MCF 10A (cell line): ENCODE data around the gene UBC. TPM values are rescaled to one million over a fixed set of nuclear protein-coding genes. Genes with fewer than 3 reads are reported as not detected.
A peak's percentile ranks its signal among the peaks of the same experiment; 100 is the strongest.

Experiments used
- BruUV-seq: library from RNA; stranded (reverse); fragments of 400-500 nt; replicated peaks from 2 replicates; lab custom pipeline; 2021; lab: Mats Ljungman, UMichigan
- CTCF ChIA-PET: fragments of 300-600 bp; sonication (Branson Sonifier 250); formaldehyde crosslinking; extraction: SDS; loops from one replicate; lab custom pipeline; 2021; ENCODE audit warnings: antibody characterized with exemption, inconsistent platforms; lab: Yijun Ruan, JAX
- POLR2A ChIA-PET: fragments of 300-600, 350-650 bp; sonication (Branson Sonifier 250); formaldehyde crosslinking; extraction: SDS; loops from one replicate; lab custom pipeline; 2020; ENCODE audit warnings: antibody characterized with exemption, inconsistent platforms; lab: Yijun Ruan, JAX
- DNase-seq: peaks from one replicate; pipeline ENCODE4 v3.0.0-alpha.2; 2018; ENCODE audit not compliant: unreplicated experiment
- H3K27ac Mint-ChIP-seq: one replicate; pipeline ENCODE4 v1.8.0; 2022; ENCODE audit warnings: mild to moderate bottlenecking, low read depth, mixed read lengths; ENCODE audit not compliant: unreplicated experiment
- H3K27me3 Mint-ChIP-seq: one replicate; pipeline ENCODE4 v1.8.0; 2022; ENCODE audit warnings: mixed read lengths; ENCODE audit not compliant: insufficient read depth, unreplicated experiment
- H3K36me3 Mint-ChIP-seq: one replicate; pipeline ENCODE4 v1.8.0; 2022; ENCODE audit warnings: mild to moderate bottlenecking, moderate library complexity, mixed read lengths; ENCODE audit not compliant: insufficient read depth, unreplicated experiment
- H3K4me1 Mint-ChIP-seq: one replicate; pipeline ENCODE4 v1.8.0; 2022; ENCODE audit warnings: mixed read lengths; ENCODE audit not compliant: insufficient read depth, unreplicated experiment
- H3K4me3 Mint-ChIP-seq: one replicate; pipeline ENCODE4 v1.8.0; 2022; ENCODE audit warnings: mild to moderate bottlenecking, moderate library complexity, mixed read lengths; ENCODE audit not compliant: unreplicated experiment
- H3K9me3 Mint-ChIP-seq: one replicate; pipeline ENCODE4 v1.8.0; 2022; ENCODE audit warnings: mixed read lengths; ENCODE audit not compliant: unreplicated experiment
- intact Hi-C: fragments of 100-400 bp; cut with micrococcal nuclease; formaldehyde crosslinking; loops from 2 replicates; pipeline ENCODE4 v1.14.1; 2022
- total RNA-seq: library from RNA; stranded (reverse); gene quantifications from 2 replicates; pipeline ENCODE4 v1.2.3, GENCODE V29; 2022
- TF ChIP-seq, protein P1 (sequence below): fragments of 200-600 bp; IDR thresholded peaks from one replicate; pipeline ENCODE4 v1.8.0; 2022; ENCODE audit warnings: antibody characterized with exemption, mild to moderate bottlenecking; ENCODE audit not compliant: unreplicated experiment

Gene UBC
- total RNA-seq, 1 experiment from 2014 or later: 1,485 TPM

DNA sequence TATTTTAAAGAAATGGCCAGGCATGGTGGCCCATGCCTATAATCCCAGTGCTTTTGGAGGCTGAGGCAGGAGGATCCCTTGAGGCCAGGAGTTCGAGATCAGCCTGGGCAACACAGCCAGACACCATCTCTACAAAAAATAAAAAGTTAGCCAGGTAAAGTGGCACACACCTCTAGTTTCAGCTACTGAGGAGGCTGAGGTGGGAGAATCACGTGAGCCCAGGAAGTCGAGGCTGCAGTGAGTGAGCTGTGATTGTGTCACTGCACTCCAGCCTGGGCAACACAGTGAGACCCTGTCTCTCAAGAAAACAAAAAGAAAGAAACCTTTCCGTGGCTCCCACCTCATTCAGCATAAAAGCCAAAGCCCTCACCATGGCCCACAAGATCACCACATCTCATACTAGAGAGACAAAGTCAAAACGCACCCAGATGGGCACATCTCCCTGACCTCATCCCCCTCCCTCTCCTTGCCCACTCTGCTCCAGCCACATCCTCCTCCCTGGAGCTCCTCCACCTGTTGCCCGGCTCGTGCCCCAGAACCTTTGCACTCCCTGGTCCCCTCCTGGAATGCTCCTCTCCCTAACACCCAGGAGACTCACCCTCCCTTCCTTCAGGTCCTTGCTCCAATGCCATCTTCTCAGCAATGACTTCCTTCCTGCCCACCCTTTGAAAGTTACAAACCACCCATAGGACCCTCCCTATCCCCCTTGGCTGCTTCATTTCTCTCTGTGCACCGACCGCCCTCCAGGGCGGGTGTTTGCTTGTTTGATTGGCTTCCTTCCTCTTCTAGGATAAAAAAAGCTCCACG lies 46.0 kb downstream of the UBC start:
- peaks cover 10% of the 10 kb centered on the region for H3K36me3 Mint-ChIP-seq
- H3K27ac Mint-ChIP-seq: no peak overlapping the region
- H3K27me3 Mint-ChIP-seq: no peaks in the 10 kb centered on the region
- TF ChIP-seq, protein P1, sequence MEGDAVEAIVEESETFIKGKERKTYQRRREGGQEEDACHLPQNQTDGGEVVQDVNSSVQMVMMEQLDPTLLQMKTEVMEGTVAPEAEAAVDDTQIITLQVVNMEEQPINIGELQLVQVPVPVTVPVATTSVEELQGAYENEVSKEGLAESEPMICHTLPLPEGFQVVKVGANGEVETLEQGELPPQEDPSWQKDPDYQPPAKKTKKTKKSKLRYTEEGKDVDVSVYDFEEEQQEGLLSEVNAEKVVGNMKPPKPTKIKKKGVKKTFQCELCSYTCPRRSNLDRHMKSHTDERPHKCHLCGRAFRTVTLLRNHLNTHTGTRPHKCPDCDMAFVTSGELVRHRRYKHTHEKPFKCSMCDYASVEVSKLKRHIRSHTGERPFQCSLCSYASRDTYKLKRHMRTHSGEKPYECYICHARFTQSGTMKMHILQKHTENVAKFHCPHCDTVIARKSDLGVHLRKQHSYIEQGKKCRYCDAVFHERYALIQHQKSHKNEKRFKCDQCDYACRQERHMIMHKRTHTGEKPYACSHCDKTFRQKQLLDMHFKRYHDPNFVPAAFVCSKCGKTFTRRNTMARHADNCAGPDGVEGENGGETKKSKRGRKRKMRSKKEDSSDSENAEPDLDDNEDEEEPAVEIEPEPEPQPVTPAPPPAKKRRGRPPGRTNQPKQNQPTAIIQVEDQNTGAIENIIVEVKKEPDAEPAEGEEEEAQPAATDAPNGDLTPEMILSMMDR: no peak
- H3K9me3 Mint-ChIP-seq: no peaks in the 10 kb centered on the region
- no TSS peak for BruUV-seq
- intact Hi-C loops: no loop called here
- no peak for DNase-seq
- H3K4me1 Mint-ChIP-seq: peaks cover 19% of the 10 kb centered on the region
- CTCF ChIA-PET: interaction anchor here (0.6 to 1.0 kb wide), 3 partner anchors 10 to 30 kb away, joined by 3 to 5 read pairs (median 4); no protein-coding TSS in a partner anchor
- no peak overlapping the region for H3K4me3 Mint-ChIP-seq
- POLR2A ChIA-PET: no interaction called here

DNA sequence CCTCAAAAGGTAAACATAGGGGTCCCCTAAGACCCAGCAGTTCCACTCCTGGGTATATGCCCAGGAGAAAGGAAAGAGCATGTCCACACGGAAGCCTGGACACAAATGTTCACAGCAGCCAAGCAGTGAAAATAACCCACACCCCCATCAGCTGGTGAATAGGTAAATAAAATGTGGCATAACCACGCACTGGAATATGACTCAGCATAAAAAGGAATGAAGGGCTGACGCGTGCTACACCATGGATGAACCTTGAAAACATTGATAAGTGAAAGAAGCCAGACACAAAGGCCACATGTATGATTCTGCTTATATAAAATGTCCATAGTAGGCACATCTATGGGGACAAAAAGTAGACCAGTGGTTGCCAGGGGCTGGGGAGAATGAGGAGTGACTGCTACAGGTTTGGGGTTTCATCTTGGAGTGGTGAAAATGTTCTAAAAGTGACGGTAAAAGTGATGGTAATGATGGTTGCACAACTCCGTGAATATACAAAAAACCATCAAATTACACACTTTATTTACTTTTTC lies 47.0 kb downstream of the UBC start:
- Mint-ChIP-seq H3K27me3 (no peaks in the 10 kb centered on the region), H3K4me1 (peaks cover 23% of the 10 kb centered on the region), H3K27ac (peak overlapping the region; percentile 20), H3K9me3 (no peaks in the 10 kb centered on the region), H3K36me3 (peaks cover 10% of the 10 kb centered on the region), H3K4me3 (no peak overlapping the region)
- ChIA-PET CTCF (no interaction called here), POLR2A (interaction anchor here (1.2 to 1.4 kb wide), 2 partner anchors 30 to 39 kb away, joined by 3 to 5 read pairs; no protein-coding TSS in a partner anchor)
- TF ChIP-seq, protein P1: no peak
- peak; percentile 59 for DNase-seq
- intact Hi-C loops: no loop called here
- no TSS peak for BruUV-seq

DNA sequence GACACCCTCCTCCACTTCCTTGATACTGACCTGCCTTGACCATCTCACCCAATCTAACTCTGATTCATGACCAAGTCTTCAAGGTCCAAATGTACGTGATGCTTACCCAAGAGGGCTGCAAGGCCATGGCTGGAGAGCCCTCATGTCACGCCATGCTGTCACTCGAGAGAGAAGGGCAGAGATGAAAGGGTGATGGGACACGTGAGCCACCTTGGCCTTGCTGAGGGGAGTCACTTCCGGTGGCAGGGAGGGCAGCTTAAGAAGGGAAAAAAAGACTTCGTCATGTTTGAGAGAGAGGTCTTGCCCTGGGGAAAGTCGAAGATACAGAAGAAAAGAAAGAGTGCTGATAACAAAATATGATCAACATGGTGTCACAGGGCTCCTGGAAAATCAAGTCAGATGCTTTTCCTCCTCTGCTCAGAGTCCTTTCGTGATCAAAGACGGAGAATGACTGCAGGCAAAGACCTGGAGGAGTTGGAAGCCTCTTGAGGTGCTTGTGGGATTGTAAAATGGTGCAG lies 47.5 kb downstream of the UBC start:
- no TSS peak for BruUV-seq
- CTCF ChIA-PET: interaction anchor here (0.7 to 1.2 kb wide), 2 partner anchors 38 to 40 kb away, joined by 3 to 4 read pairs; no protein-coding TSS in a partner anchor
- Mint-ChIP-seq H3K36me3 (peaks cover 10% of the 10 kb centered on the region), H3K27ac (peak overlapping the region; percentile 20), H3K4me3 (no peak overlapping the region), H3K27me3 (no peaks in the 10 kb centered on the region), H3K9me3 (no peaks in the 10 kb centered on the region), H3K4me1 (peaks cover 29% of the 10 kb centered on the region)
- TF ChIP-seq, protein P1: no peak
- no peak for DNase-seq
- intact Hi-C loops: no loop called here
- POLR2A ChIA-PET: interaction anchor here (1.2 to 1.4 kb wide), 3 partner anchors 30 to 49 kb away, joined by 3 to 5 read pairs (median 4); no protein-coding TSS in a partner anchor
